Measurements from ENCODE around the gene FAM120B. TPM values are rescaled to one million over a fixed set of nuclear protein-coding genes. Genes with fewer than 3 reads are reported as not detected.

FAM120B gene
- polyA plus RNA-seq, 1 donor from 2014 or later: 17.9 TPM

- no peaks in the 10 kb centered on the region for H4K20me1 ChIP-seq (ENCODE audit: insufficient read depth)
- no peak overlapping the region for H3K9ac ChIP-seq (ENCODE audit: low read length)
- no peak overlapping the region for H3K4me2 ChIP-seq (ENCODE audit: low read length)
- H3K4me3 ChIP-seq (ENCODE audit: low read length): no peak overlapping the region
- H3K27me3 ChIP-seq (ENCODE audit: insufficient read depth, low read depth, low read length): no peaks in the 10 kb centered on the region
- no peak for TF ChIP-seq CTCF (IDR thresholded peaks at IDR 0.05; ENCODE audit: poor library complexity, severe bottlenecking)
- TF ChIP-seq EP300 (conservative IDR thresholded peaks at IDR 0.05; ENCODE audit: poor library complexity, severe bottlenecking): no peak
- no peak for TF ChIP-seq POLR2AphosphoS5 (IDR thresholded peaks at IDR 0.05)
- no peak for TF ChIP-seq TAF1 (IDR thresholded peaks at IDR 0.05; ENCODE audit: low read depth)
- TF ChIP-seq EZH2 (IDR thresholded peaks at IDR 0.05; ENCODE audit: borderline replicate concordance, insufficient read depth, low read length, poor library complexity, severe bottlenecking): no peak
- no peak for TF ChIP-seq RAD21 (conservative IDR thresholded peaks at IDR 0.05)
- no peak for TF ChIP-seq REST (IDR thresholded peaks at IDR 0.05; ENCODE audit: borderline replicate concordance)
- TF ChIP-seq SMC3 (conservative IDR thresholded peaks at IDR 0.05; ENCODE audit: poor library complexity): no peak
- TF ChIP-seq MXI1 (conservative IDR thresholded peaks at IDR 0.05; ENCODE audit: poor library complexity, severe bottlenecking): no peak
- no peaks in the 10 kb centered on the region for H3K9me2 ChIP-seq (ENCODE audit: insufficient read depth, low read length)
- H3K9me3 ChIP-seq (ENCODE audit: low read length): no peaks in the 10 kb centered on the region
- H3K79me2 ChIP-seq (replicated peaks; ENCODE audit: insufficient read depth, low read length): no peaks in the 10 kb centered on the region
- H3F3A ChIP-seq (ENCODE audit: insufficient read depth, low read length, poor library complexity, severe bottlenecking): no peaks in the 10 kb centered on the region
- H3K27ac ChIP-seq (ENCODE audit: low read length): no peak overlapping the region
- peaks cover under 1% of the 10 kb centered on the region for H3K36me3 ChIP-seq (ENCODE audit: insufficient read depth, low read length)
- H2AFZ ChIP-seq (ENCODE audit: low read depth, low read length): no peak overlapping the region
These were observed 38.3 kb downstream of the FAM120B start for GRCh38 chr6:170344631-170345576.

GRCh38 chr6:170345662-170346061, 39.1 kb downstream of the FAM120B start:
- no peaks in the 10 kb centered on the region for H3K79me2 ChIP-seq (replicated peaks; ENCODE audit: insufficient read depth, low read length)

More at GRCh38 chr6:170345662-170346061, 39.1 kb downstream of the FAM120B start:
- Histone ChIP-seq H3K36me3 (ENCODE audit: insufficient read depth, low read length) (peaks cover 6% of the 10 kb centered on the region), H3K9me3 (ENCODE audit: low read length) (peaks cover 2% of the 10 kb centered on the region), H3K9me2 (ENCODE audit: insufficient read depth, low read length) (no peaks in the 10 kb centered on the region), H3K27ac (ENCODE audit: low read length) (no peak overlapping the region), H3K4me2 (ENCODE audit: low read length) (no peak overlapping the region), H4K20me1 (ENCODE audit: insufficient read depth) (no peaks in the 10 kb centered on the region), H2AFZ (ENCODE audit: low read depth, low read length) (no peak overlapping the region), H3K27me3 (ENCODE audit: insufficient read depth, low read depth, low read length) (no peaks in the 10 kb centered on the region), H3F3A (ENCODE audit: insufficient read depth, low read length, poor library complexity, severe bottlenecking) (no peaks in the 10 kb centered on the region), H3K4me3 (ENCODE audit: low read length) (no peak overlapping the region), H3K9ac (ENCODE audit: low read length) (no peak overlapping the region)
- TF ChIP-seq SMC3 (conservative IDR thresholded peaks at IDR 0.05; ENCODE audit: poor library complexity) (no peak), REST (IDR thresholded peaks at IDR 0.05; ENCODE audit: borderline replicate concordance) (no peak), CTCF (IDR thresholded peaks at IDR 0.05; ENCODE audit: poor library complexity, severe bottlenecking) (no peak), POLR2AphosphoS5 (IDR thresholded peaks at IDR 0.05) (no peak), EZH2 (IDR thresholded peaks at IDR 0.05; ENCODE audit: borderline replicate concordance, insufficient read depth, low read length, poor library complexity, severe bottlenecking) (no peak), RAD21 (conservative IDR thresholded peaks at IDR 0.05) (no peak), TAF1 (IDR thresholded peaks at IDR 0.05; ENCODE audit: low read depth) (no peak)
